ENCODE results near the gene MS4A14. TPM values are rescaled to one million over a fixed set of nuclear protein-coding genes. Genes with fewer than 3 reads are reported as not detected.

MS4A14 gene
- total and polyA plus RNA-seq, 9 of the 15 experiments (the other 6 are each of a cell fraction or from before 2014, with no cell fraction given) = not detected

DNA sequence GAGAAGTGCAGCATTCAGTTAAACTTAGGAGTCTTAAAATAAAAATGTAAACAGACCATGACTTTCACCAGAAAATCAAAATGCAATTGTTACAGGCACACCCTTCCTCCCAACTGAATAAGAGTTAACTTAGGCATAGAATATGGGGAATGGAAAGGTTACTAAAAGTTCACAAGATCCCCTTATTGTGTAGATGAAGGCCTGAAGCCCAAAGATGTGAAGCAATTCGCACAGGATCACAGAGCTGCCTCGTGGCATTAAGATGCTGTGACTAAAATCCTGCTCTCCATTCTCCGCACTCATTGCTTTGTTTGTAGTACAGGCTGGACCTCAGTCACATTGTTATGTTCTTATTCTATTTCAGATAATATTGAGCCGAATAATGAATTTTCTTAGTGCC is 37.1 kb downstream of the MS4A14 start (continued):
- TF ChIP-seq ZNF407 (IDR thresholded peaks at IDR 0.05; ENCODE audit: low read depth) (no peak), RAD21 (CRISPR knock-in tag; conservative IDR thresholded peaks at IDR 0.05 in 1 of 2, IDR thresholded peaks at IDR 0.05 in 1 of 2) (no peak), FOXK1 (CRISPR knock-in tag; IDR thresholded peaks at IDR 0.05; ENCODE audit: borderline replicate concordance) (no peak), TCFL5 (CRISPR knock-in tag; conservative IDR thresholded peaks at IDR 0.05) (no peak), MTF1 (CRISPR knock-in tag; IDR thresholded peaks at IDR 0.05; ENCODE audit: borderline replicate concordance) (no peak)

Data from K562 (cell line).